Endodermal cell (in vitro differentiated cells): ENCODE data around the gene PGC. TPM values are rescaled to one million over a fixed set of nuclear protein-coding genes. Genes with fewer than 3 reads are reported as not detected.

Experiments used
- DNase-seq: peaks from one replicate; pipeline ENCODE4 v3.0.0-alpha.2; 2017
- H3K27ac ChIP-seq: 2 replicates; pipeline ENCODE4 v1.5.1; 2013; ENCODE audit warnings: mild to moderate bottlenecking, low read depth, low read length, moderate library complexity
- H3K27me3 ChIP-seq: 2 replicates; pipeline ENCODE4 v1.6.1; 2013; ENCODE audit warnings: mild to moderate bottlenecking, low read length, moderate library complexity; ENCODE audit not compliant: insufficient read depth, control insufficient read depth, poor library complexity, severe bottlenecking
- H3K36me3 ChIP-seq: 2 replicates; pipeline ENCODE4 v1.7.0; 2013; ENCODE audit warnings: mild to moderate bottlenecking, low read length, moderate library complexity; ENCODE audit not compliant: control insufficient read depth, insufficient read depth
- H3K4me1 ChIP-seq: one replicate; pipeline ENCODE4 v1.7.0; 2013; ENCODE audit warnings: low read length; ENCODE audit not compliant: control insufficient read depth, insufficient read depth
- H3K4me3 ChIP-seq: 2 replicates; pipeline ENCODE4 v1.5.1; 2013; ENCODE audit warnings: mild to moderate bottlenecking, low read length, moderate library complexity
- H3K9ac ChIP-seq: 2 replicates; pipeline ENCODE4 v1.6.1; 2013; ENCODE audit warnings: mild to moderate bottlenecking, low read length, moderate library complexity; ENCODE audit not compliant: poor library complexity, severe bottlenecking; ENCODE audit errors: extremely low read depth
- H3K9me3 ChIP-seq: 2 replicates; pipeline ENCODE4 v1.6.1; 2013; ENCODE audit warnings: mild to moderate bottlenecking, low read length, moderate library complexity; ENCODE audit not compliant: control insufficient read depth
- H3K27ac Mint-ChIP-seq: 2 replicates; pipeline ENCODE4 v1.8.0; 2020; ENCODE audit warnings: mixed read lengths
- H3K27me3 Mint-ChIP-seq: 2 replicates; pipeline ENCODE4 v1.8.0; 2021; ENCODE audit warnings: mild to moderate bottlenecking, mixed read lengths; ENCODE audit not compliant: insufficient read depth
- H3K36me3 Mint-ChIP-seq: 2 replicates; pipeline ENCODE4 v1.8.0; 2020; ENCODE audit warnings: low read depth, mixed read lengths
- H3K4me1 Mint-ChIP-seq: 2 replicates; pipeline ENCODE4 v1.8.0; 2020; ENCODE audit warnings: mixed read lengths
- H3K4me3 Mint-ChIP-seq: 2 replicates; pipeline ENCODE4 v1.8.0; 2020; ENCODE audit warnings: mild to moderate bottlenecking, moderate library complexity, mixed read lengths
- H3K9me3 Mint-ChIP-seq: 2 replicates; pipeline ENCODE4 v1.8.0; 2020; ENCODE audit warnings: mild to moderate bottlenecking, mixed read lengths
- CTCF ChIP-seq: fragments of 200-600 bp; sonication (generic); conservative IDR thresholded peaks from 2 replicates; pipeline ENCODE4 v1.5.0; 2021; ENCODE audit warnings: antibody characterized with exemption, mild to moderate bottlenecking
- WGBS, 2 experiments: methylation state at CpG; one replicate each; pipeline versions ENCODE4 v1.1.5 to v1.1.7; 2013; ENCODE audit warnings: missing lambda C conversion rate in 2 of 2, mixed read lengths in 1 of 2; ENCODE audit not compliant: insufficient coverage in 1 of 2, insufficient read length in 1 of 2; 5-methylcytosine and 5-hydroxymethylcytosine counted together
- total RNA-seq, 2 donors: library from RNA; stranded (reverse); fragmentation: NEBNext Ultra II Directional in 1 of 2; extraction: Animal tissue kit (Norgen Biotek cat#: 25700) in 1 of 2; gene quantifications; 2 replicates in 1 of 2; 3 replicates in 1 of 2; pipeline ENCODE4 v1.2.1, GENCODE V29; 2021

PGC gene
- total RNA-seq, 2 donors from 2014 or later = not detected

- no peaks in the 10 kb centered on the region for H3K36me3 ChIP-seq
- no peak overlapping the region for H3K27ac ChIP-seq
- no peaks in the 10 kb centered on the region for H3K9me3 ChIP-seq
- H3K9ac ChIP-seq = no peak overlapping the region
- no peak overlapping the region for H3K4me3 ChIP-seq
- Mint-ChIP-seq H3K9me3 (no peaks in the 10 kb centered on the region), H3K4me3 (no peak overlapping the region), H3K27me3 (peaks cover 12% of the 10 kb centered on the region), H3K27ac (no peak overlapping the region), H3K36me3 (no peaks in the 10 kb centered on the region), H3K4me1 (no peaks in the 10 kb centered on the region)
- no peak for DNase-seq
- peaks cover 7% of the 10 kb centered on the region for H3K27me3 ChIP-seq
- peaks cover 7% of the 10 kb centered on the region for H3K4me1 ChIP-seq
- TF ChIP-seq CTCF = no peak
- 76 to 80% methylated on average over 3 to 8 of the region's 8 CpGs for WGBS, 2 experiments
These were observed 10.9 kb upstream of the PGC start for GRCh38 chr6:41757931-41758640.

- H3K36me3 ChIP-seq = no peaks in the 10 kb centered on the region
- Mint-ChIP-seq H3K36me3 (no peaks in the 10 kb centered on the region), H3K27ac (no peak overlapping the region), H3K4me3 (no peak overlapping the region), H3K4me1 (no peaks in the 10 kb centered on the region), H3K9me3 (no peaks in the 10 kb centered on the region), H3K27me3 (peaks cover 12% of the 10 kb centered on the region)
- peaks cover 7% of the 10 kb centered on the region for H3K4me1 ChIP-seq
- no peak overlapping the region for H3K4me3 ChIP-seq
- H3K27me3 ChIP-seq = peaks cover 7% of the 10 kb centered on the region
- TF ChIP-seq CTCF = no peak
- DNase-seq = no peak
- H3K9me3 ChIP-seq = no peaks in the 10 kb centered on the region
- H3K27ac ChIP-seq = no peak overlapping the region
- no peak overlapping the region for H3K9ac ChIP-seq
- WGBS, 2 experiments = 95 to 98% methylated on average over 5 to 6 of the region's 6 CpGs
These were observed 10.1 kb upstream of the PGC start for GRCh38 chr6:41757271-41757670.

- WGBS, 2 experiments = 84 to 86% methylated on average over 8 to 13 of the region's 13 CpGs
- no peaks in the 10 kb centered on the region for H3K9me3 Mint-ChIP-seq
- H3K36me3 Mint-ChIP-seq = no peaks in the 10 kb centered on the region
- no peak for DNase-seq
- no peak overlapping the region for H3K9ac ChIP-seq
- no peak overlapping the region for H3K27ac ChIP-seq
- no peaks in the 10 kb centered on the region for H3K4me1 Mint-ChIP-seq
- no peaks in the 10 kb centered on the region for H3K9me3 ChIP-seq
- H3K27me3 ChIP-seq = peaks cover 7% of the 10 kb centered on the region
- no peaks in the 10 kb centered on the region for H3K36me3 ChIP-seq
- H3K4me3 ChIP-seq = no peak overlapping the region
- TF ChIP-seq CTCF = no peak
- peaks cover 7% of the 10 kb centered on the region for H3K4me1 ChIP-seq
- H3K4me3 Mint-ChIP-seq = no peak overlapping the region
- H3K27ac Mint-ChIP-seq = no peak overlapping the region
- peaks cover 11% of the 10 kb centered on the region for H3K27me3 Mint-ChIP-seq
These were observed 9.2 kb upstream of the PGC start for GRCh38 chr6:41756354-41756753.
